Stomach (tissue), 4 donors: ENCODE results near the gene SPATA22.

Source experiments
- CTCF ChIP-seq, 7 experiments: fragments of 450-650 bp in 4 of 7; fragments of 200-600 bp in 3 of 7; sonication (generic) in 3 of 7; IDR thresholded peaks; one replicate each; pipeline ENCODE4 v1.5.1; 2016 to 2019; ENCODE audit warnings: antibody characterized with exemption in 7 of 7, control low read depth in 2 of 7, mild to moderate bottlenecking in 1 of 7
- EP300 ChIP-seq: sonication (generic); formaldehyde crosslinking; IDR thresholded peaks from one replicate; pipeline ENCODE4 v1.6.1; 2017; ENCODE audit warnings: antibody characterized with exemption
- POLR2A ChIP-seq, 4 donors: fragments of 450-650 bp; IDR thresholded peaks; one replicate each; pipeline ENCODE4 v1.6.1; 2016; ENCODE audit warnings: antibody characterized with exemption in 4 of 4, control low read depth in 2 of 4, mild to moderate bottlenecking in 1 of 4, moderate library complexity in 1 of 4
- POLR2AphosphoS5 ChIP-seq, 3 donors: sonication (generic); formaldehyde crosslinking; IDR thresholded peaks; one replicate each; pipeline ENCODE4 v1.6.1; 2016; ENCODE audit warnings: antibody characterized with exemption in 3 of 3

GRCh38 chr17:3511852-3512504 lies 40.4 kb upstream of the SPATA22 start:
- TF ChIP-seq CTCF (IDR thresholded peaks at IDR 0.05) = no peak
- TF ChIP-seq POLR2A (IDR thresholded peaks at IDR 0.05) = no peak
- no peak for TF ChIP-seq POLR2AphosphoS5 (IDR thresholded peaks at IDR 0.05)
- no peak for TF ChIP-seq EP300
